ENCODE measurements around the gene ZNF423. TPM values are rescaled to one million over a fixed set of nuclear protein-coding genes. Genes with fewer than 3 reads are reported as not detected.

Gene ZNF423
- total RNA-seq, 4 donors from 2014 or later: 4.1 to 20.2 (median 10.3) TPM

DNA sequence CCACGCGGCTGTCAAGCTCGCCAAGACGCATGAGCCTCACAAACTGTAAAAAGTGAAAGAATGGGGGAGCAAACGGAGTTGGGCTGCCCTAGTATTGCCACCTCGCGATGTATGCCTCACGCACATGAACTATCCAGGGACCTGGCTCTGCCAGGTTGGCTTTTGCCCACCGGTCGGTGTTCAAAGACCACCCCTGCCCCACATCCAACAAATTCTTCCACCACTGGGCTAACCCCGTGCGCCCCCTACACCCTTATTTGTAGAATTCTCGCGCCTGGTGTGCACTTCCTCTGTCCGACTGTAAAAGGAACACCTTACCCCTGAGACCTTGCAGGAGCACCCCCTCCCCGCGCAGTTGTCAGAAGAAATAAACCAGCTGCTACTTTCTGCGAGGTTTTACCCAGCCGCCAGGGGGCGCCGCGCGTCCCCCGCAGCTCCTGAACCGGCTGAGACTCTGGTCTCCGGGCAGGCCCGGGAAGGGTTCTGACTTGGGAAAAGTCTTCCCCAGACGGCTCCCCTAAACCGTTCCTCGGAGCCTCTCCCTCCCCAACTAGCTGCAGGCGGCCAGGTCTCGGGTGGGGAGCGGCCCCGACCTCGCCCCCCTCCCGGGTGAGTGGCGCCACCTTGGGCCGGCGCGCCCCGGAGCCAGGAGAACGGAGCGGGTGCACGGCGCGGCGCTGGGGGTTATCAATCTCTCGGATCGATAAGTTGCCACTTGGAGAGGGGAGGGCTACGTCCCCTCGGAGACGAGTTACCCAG lies 1.7 kb upstream of the ZNF423 start:
- TF ChIP-seq, protein P1, sequence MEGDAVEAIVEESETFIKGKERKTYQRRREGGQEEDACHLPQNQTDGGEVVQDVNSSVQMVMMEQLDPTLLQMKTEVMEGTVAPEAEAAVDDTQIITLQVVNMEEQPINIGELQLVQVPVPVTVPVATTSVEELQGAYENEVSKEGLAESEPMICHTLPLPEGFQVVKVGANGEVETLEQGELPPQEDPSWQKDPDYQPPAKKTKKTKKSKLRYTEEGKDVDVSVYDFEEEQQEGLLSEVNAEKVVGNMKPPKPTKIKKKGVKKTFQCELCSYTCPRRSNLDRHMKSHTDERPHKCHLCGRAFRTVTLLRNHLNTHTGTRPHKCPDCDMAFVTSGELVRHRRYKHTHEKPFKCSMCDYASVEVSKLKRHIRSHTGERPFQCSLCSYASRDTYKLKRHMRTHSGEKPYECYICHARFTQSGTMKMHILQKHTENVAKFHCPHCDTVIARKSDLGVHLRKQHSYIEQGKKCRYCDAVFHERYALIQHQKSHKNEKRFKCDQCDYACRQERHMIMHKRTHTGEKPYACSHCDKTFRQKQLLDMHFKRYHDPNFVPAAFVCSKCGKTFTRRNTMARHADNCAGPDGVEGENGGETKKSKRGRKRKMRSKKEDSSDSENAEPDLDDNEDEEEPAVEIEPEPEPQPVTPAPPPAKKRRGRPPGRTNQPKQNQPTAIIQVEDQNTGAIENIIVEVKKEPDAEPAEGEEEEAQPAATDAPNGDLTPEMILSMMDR (IDR thresholded peaks at IDR 0.05; ENCODE audit: low read depth): no peak

DNA sequence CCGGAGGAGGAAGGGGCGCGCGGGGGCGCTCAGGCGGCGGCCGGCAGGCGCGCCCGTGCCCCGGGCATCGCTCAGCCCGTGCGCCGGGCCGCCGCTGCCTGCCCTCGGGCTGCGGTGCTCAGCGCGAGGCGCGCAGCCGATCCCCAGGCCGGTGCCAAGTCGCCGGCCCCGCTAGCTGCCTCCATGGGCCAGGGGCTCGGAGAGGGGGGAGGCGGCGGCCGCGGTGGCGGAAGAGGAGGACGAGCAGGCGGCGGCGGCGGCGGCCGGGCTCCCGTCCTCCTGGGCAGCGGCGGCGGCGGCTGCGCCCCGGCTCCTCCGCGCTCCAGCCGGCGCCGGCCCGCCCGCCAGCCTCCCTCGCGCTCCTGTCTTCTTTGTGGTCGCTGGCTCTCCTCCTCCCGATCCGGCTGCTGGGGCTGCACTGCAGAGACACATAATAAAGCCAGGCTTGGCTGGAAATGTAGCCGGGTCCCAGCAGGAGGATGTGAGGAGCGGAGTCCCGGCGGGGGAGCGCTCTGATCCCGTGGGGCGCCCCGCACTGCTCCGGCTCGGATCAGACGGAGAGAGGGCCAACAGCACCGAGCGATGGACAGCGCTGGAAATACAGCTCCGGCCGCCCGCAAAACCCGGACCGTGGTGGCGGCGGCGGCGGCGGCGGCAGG lies 889 bp upstream of the ZNF423 start:
- TF ChIP-seq, protein P1 (IDR thresholded peaks at IDR 0.05; ENCODE audit: low read depth): no peak

DNA sequence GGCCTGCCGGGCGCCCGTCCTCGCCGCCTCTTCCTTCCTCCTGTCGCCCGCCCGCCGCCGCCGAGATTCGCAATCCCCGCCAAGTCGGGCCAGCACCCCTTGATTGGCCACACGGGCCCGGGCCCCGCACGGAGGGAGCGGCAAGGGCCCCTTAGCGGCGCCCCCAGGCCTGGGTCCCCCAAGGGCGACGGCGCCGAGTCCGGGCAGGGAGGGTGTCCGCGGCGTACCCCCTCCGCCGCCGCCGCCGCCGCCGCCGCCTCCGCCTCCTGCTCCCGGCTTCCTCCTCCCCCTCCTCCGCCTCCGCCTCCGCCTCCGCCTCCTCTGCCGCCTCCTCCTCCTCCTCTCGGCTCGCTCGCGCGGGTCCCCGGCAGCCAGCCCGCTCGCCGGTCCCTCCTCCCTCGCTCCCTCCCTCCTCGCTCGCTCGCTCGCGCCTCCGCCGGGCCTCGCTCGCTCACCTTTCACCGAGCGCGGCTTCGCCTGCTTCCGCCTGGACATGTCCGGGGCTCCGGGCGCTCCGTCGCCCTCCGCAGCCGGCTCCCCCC lies 561 bp downstream of the ZNF423 start:
- TF ChIP-seq, protein P1 (IDR thresholded peaks at IDR 0.05; ENCODE audit: low read depth): no peak

DNA sequence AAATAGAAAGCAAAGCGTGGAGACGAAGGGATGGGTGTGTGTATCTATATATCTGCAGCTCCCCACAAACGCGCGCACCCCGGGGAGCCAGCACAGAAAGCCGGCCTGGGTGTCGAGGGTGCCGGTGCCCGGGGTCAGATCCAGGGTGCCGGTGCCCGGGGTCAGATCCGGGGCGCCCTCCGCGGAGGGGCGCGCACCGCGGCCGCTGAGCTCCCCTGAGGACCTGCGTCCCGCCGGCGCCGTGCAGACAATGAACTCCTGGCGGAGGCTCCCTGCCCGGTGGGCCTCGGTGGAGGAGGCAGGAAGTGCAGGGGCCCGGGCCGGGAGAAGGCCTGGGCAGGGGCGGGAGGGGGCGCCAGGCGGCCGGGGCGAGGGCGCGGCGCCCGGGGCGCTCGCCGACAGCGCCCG lies 1.1 kb downstream of the ZNF423 start:
- TF ChIP-seq, protein P1 (IDR thresholded peaks at IDR 0.05; ENCODE audit: low read depth): no peak

DNA sequence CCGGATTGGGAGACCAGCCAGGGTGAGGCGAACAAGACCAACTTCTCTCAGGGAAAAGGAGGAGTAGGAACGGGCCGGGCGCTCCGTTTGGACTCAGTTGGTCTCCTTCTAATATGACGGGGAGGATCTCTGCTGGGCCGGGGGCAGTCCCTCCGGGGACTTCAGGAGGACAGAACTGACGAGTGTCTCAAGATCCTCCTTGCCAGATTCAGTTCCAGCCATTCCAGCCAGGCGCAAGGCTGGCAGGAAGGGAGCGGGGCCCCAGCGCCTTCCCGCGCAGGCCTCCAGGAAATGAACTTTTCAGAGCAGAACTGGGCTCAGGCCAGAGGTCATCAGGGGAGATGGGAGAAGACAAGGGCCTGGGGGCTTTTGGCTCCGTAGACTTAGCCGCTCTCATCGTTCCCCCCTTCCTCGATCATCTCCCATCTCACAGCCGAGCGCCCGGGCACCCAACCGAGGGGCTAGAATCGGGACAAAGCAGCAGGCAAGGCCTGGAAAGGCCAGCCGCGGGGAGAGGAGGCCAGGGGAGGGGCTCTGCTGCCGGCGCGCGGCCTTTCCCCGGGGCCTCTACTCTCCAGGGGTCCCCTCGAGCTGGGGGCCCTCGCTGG lies 1.6 kb downstream of the ZNF423 start:
- TF ChIP-seq, protein P1 (IDR thresholded peaks at IDR 0.05; ENCODE audit: low read depth): no peak

DNA sequence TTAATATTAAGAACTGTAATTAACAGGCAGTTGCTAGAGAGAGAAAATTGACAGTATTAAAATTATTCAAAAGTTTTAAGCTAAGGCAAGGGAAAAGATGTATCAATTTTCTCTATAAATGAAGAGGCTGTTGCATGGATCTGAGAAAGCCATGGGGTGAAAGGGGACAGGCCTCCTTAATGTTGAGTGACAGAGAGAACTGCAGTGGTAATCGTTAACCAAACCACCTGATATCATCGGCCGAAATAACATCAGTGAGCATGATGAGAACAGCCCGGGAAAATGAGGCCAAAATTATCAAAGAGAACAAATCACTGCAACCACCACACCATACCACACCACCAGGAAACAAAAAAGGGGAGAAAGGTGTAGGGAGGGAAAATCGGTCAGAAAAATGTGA lies 3.6 kb downstream of the ZNF423 start:
- TF ChIP-seq, protein P1 (IDR thresholded peaks at IDR 0.05; ENCODE audit: low read depth): no peak

DNA sequence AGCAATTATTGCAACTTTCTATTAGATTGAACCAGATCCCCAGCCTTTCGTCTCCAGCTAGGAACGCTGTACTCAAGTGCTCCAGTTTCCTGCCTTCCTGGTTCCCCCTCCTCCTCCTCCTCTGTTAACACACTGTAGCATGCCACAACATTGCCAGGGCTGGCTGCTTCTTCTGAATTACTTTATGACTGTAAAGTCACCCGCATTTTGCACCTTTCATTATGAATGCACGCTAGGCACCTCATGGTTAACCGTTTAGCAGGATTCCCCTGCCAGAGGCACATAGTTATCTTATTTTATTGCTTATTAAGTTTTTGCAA lies 4.5 kb downstream of the ZNF423 start:
- TF ChIP-seq, protein P1 (IDR thresholded peaks at IDR 0.05; ENCODE audit: low read depth): no peak

Data from subcutaneous adipose tissue (tissue), 4 donors.